Esophagus muscularis mucosa (tissue), 4 donors: ENCODE measurements around the gene SUGT1. TPM values are rescaled to one million over a fixed set of nuclear protein-coding genes. Genes with fewer than 3 reads are reported as not detected.

Experiments
- DNase-seq: peaks from one replicate; pipeline ENCODE4 v3.0.0-alpha.2; 2017; ENCODE audit errors: extremely low spot score
- H3K27ac ChIP-seq, 4 donors: fragments of 200-600 bp; sonication (generic); replicated peaks in 1 of 4; 1 replicate in 3 of 4; 2 replicates in 1 of 4; pipeline ENCODE4 v1.5.1; 2016 to 2019; ENCODE audit warnings: mild to moderate bottlenecking in 1 of 4
- H3K27me3 ChIP-seq, 4 donors: fragments of 200-600 bp; sonication (generic); one replicate each; pipeline versions ENCODE4 v1.5.1 to v1.6.0; 2016 to 2019
- H3K36me3 ChIP-seq, 4 donors: fragments of 200-600 bp; sonication (generic); one replicate each; pipeline ENCODE4 v1.5.1; 2016 to 2019
- H3K4me1 ChIP-seq, 4 donors: fragments of 200-600 bp; sonication (generic); one replicate each; pipeline ENCODE4 v1.5.1; 2016 to 2019
- H3K4me3 ChIP-seq, 4 donors: fragments of 200-600 bp; sonication (generic); 1 replicate in 2 of 4; 2 replicates in 2 of 4; pipeline ENCODE4 v1.5.1; 2016 to 2019; ENCODE audit warnings: mild to moderate bottlenecking in 4 of 4, moderate library complexity in 1 of 4
- H3K9me3 ChIP-seq, 4 donors: fragments of 200-600 bp; sonication (generic); 1 replicate in 3 of 4; 2 replicates in 1 of 4; pipeline ENCODE4 v1.5.1; 2016 to 2019
- EP300 ChIP-seq: sonication (generic); formaldehyde crosslinking; IDR thresholded peaks from one replicate; pipeline ENCODE4 v1.6.1; 2017; ENCODE audit warnings: antibody characterized with exemption
- POLR2A ChIP-seq: fragments of 450-650 bp; IDR thresholded peaks from one replicate; pipeline ENCODE4 v1.6.1; 2017; ENCODE audit warnings: antibody characterized with exemption, moderate library complexity, mild to moderate bottlenecking, low read depth
- POLR2AphosphoS5 ChIP-seq, 2 donors: sonication (generic); formaldehyde crosslinking; IDR thresholded peaks; one replicate each; pipeline ENCODE4 v1.6.1; 2017; ENCODE audit warnings: antibody characterized with exemption in 2 of 2
- WGBS: methylation state at CpG from one replicate; pipeline ENCODE4 v1.1.5; 2018; 5-methylcytosine and 5-hydroxymethylcytosine counted together
- intact Hi-C: fragments of 100-400 bp; cut with DNase I; formaldehyde crosslinking; loops from one replicate; pipeline ENCODE4 v1.15.1; 2023
- total RNA-seq, 4 donors: library from RNA; depleted of rRNA; stranded (reverse); fragments of >200 nt; gene quantifications; one replicate each; pipeline versions ENCODE4 v1.1.0 to v1.2.1, GENCODE V29; 2016
- TF ChIP-seq, protein P1 (sequence below), 3 experiments: fragments of 200-600 bp in 2 of 3; fragments of 450-650 bp in 1 of 3; sonication (generic) in 2 of 3; IDR thresholded peaks; one replicate each; pipeline ENCODE4 v1.5.1; 2017 to 2019; ENCODE audit warnings: antibody characterized with exemption in 3 of 3, mild to moderate bottlenecking in 2 of 3, moderate library complexity in 1 of 3

The SUGT1 gene
- total RNA-seq, 4 donors from 2014 or later: 28.3 to 41.7 (median 33.3) TPM

DNA sequence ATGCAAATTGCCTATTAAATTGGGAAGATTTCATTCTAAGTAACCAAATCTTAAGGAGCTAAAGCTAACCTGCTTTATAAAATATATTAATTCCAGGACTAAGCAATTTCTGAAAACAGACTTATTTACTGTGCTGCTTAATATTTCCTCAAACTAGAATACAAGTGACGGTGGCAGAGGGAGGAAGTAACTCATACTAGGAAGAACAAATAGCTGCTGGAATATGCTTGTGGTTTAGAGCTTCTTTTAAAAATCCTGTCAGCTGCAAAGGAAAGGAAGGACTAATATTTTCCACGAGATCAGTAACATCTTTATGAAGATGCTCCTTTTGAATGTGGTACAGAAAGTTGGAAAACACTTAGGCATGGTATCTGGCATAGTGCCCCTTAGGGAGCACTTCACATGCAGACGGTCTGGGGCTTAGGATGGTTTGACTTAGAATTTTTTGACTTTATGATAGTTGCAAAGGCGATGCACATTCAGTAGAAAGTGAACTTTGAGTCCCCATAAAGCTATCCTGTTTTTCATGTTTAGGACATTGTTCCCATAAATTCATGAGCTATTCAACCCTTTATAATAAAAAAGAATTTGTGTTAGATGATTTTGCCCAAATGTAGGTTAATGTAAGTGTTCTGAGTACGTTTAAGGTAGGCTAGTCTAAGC lies 13.8 kb upstream of the SUGT1 start:
- Histone ChIP-seq H3K4me1 (no peaks in the 10 kb centered on the region), H3K36me3 (peaks cover 16 to 59% (median 35%) of the 10 kb centered on the region in 4 donors), H3K4me3 (no peak overlapping the region), H3K27me3 (no peaks in the 10 kb centered on the region), H3K27ac (no peak overlapping the region), H3K9me3 (no peaks in the 10 kb centered on the region)
- TF ChIP-seq EP300 (no peak), POLR2AphosphoS5 (IDR thresholded peaks at IDR 0.05) (no peak), POLR2A (no peak)
- TF ChIP-seq, protein P1, sequence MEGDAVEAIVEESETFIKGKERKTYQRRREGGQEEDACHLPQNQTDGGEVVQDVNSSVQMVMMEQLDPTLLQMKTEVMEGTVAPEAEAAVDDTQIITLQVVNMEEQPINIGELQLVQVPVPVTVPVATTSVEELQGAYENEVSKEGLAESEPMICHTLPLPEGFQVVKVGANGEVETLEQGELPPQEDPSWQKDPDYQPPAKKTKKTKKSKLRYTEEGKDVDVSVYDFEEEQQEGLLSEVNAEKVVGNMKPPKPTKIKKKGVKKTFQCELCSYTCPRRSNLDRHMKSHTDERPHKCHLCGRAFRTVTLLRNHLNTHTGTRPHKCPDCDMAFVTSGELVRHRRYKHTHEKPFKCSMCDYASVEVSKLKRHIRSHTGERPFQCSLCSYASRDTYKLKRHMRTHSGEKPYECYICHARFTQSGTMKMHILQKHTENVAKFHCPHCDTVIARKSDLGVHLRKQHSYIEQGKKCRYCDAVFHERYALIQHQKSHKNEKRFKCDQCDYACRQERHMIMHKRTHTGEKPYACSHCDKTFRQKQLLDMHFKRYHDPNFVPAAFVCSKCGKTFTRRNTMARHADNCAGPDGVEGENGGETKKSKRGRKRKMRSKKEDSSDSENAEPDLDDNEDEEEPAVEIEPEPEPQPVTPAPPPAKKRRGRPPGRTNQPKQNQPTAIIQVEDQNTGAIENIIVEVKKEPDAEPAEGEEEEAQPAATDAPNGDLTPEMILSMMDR (IDR thresholded peaks at IDR 0.05): no peak
- intact Hi-C loops: no loop called here
- WGBS: 82% methylated on average over 5 of the region's 5 CpGs
- no peak for DNase-seq

DNA sequence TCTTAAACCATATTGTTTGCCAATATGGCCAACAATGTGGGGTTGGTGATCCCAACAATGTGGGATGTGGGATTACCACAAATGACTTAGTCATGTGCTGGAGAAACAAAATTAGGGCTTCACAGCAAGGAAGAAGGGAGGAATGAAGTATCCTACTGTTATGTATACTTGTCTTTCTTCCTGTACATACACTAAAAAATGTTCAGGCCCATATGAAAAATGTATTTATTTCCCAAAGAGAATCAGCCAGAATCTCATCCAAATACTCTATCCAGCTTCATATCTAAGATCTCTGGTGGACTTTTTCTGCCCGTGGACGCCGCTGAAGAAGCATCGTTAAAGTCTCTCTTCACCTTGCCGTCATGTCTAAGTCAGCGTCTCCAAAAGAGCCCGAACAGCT lies 10.5 kb upstream of the SUGT1 start, which contains the start of gene HNRNPA1L2:
Gene HNRNPA1L2, plus strand, starts transcription at position 301 of the 400 bp plus-strand sequence. Its CDS starts 62 bp downstream, at position 363.
- no peak for DNase-seq
- H3K27me3 ChIP-seq: no peaks in the 10 kb centered on the region
- H3K4me3 ChIP-seq: no peak within 1 kb of the TSS
- H3K9me3 ChIP-seq: no peaks in the 10 kb centered on the region
- H3K4me1 ChIP-seq: no peaks in the 10 kb centered on the region
- TF ChIP-seq POLR2AphosphoS5 (IDR thresholded peaks at IDR 0.05) (no peak), EP300 (no peak), POLR2A (no peak)
- TF ChIP-seq, protein P1 (IDR thresholded peaks at IDR 0.05): no peak
- no peak within 1 kb of the TSS for H3K27ac ChIP-seq
- intact Hi-C loops: no loop called here
- H3K36me3 ChIP-seq: peaks cover 15 to 60% (median 38%) of the 10 kb centered on the region in 4 donors
- 94% methylated on average over 7 of the region's 7 CpGs for WGBS

DNA sequence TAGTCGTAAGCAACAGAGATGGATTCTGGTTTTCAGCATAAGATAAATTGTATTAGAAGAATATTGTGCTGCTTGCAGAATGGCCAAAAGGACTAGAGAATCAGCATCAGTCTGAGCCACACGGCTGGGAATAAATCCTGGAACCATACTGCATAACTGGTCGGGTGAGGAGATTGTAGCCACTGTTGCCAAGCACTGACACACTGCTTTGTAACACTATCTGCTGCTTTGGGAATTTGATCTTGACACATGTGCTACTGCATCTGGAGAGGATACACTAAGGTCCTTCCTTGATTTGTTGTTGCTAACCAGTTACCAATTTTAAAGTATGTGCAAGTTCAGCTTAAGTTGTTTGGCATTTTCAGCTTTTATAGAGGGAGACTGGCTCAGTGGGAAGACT lies 8.5 kb upstream of the SUGT1 start:
- intact Hi-C loops: no loop called here
- H3K4me3 ChIP-seq: no peak overlapping the region
- H3K36me3 ChIP-seq: peaks cover 0 to 43% (median 24%) of the 10 kb centered on the region in 4 donors
- DNase-seq: no peak
- H3K27ac ChIP-seq: no peak overlapping the region
- TF ChIP-seq EP300: no peak
- no peak for TF ChIP-seq POLR2A
- TF ChIP-seq, protein P1 (IDR thresholded peaks at IDR 0.05): no peak
- TF ChIP-seq POLR2AphosphoS5 (IDR thresholded peaks at IDR 0.05): no peak
- no peaks in the 10 kb centered on the region for H3K27me3 ChIP-seq
- H3K4me1 ChIP-seq: no peaks in the 10 kb centered on the region
- H3K9me3 ChIP-seq: no peaks in the 10 kb centered on the region
- WGBS: 62% methylated on average over 3 of the region's 3 CpGs

DNA sequence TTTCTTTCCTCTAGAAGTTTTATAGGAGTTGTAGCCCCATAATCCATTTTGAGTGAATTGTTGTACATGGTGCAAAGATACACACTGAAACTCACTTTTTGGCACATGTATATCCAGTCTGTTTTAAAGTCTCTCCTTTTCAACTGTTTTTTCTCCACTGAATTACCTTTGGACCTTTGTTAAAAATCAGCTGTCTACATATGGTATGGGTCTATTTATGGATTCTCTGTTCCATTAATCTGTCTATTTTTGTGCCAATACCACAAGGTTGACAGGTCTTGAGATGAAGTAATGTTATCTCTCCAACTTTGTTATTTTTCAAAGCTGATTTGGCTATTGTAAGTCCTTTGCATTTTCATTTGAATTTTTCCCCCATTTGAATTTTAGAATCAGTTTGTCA lies 5.7 kb upstream of the SUGT1 start:
- H3K36me3 ChIP-seq: peaks cover 0 to 33% (median 18%) of the 10 kb centered on the region in 4 donors
- TF ChIP-seq, protein P1 (IDR thresholded peaks at IDR 0.05): no peak
- intact Hi-C loops: no loop called here

DNA sequence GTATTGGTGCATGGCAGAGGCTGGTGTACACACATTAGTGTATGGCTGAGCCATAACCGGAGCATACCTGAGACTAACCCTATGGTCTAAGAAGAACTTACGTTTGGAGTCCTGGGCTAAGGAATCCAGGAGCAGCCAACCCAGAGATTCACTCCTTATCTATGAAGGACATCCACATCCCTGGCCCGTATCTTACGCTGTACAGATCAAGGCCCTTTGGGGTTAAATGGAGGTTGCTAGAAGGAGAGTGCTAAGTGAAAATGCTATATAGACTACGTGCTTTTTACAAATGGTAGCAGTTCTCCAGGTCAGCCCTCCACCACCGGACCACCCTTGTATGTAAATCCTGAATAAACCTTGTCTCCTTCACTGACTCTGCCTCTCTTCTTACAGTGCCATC lies 1.9 kb upstream of the SUGT1 start:
- H3K9me3 ChIP-seq: no peaks in the 10 kb centered on the region
- peak overlapping the region in 2 of 4 donors; percentile 79 to 87 for H3K4me3 ChIP-seq
- intact Hi-C loops: loop anchor here (10.0 kb wide), 1 partner anchor 196 kb away; the partner anchor contains the start of genes CKAP2 and VPS36
- DNase-seq: no peak
- no peak for TF ChIP-seq POLR2AphosphoS5 (IDR thresholded peaks at IDR 0.05)
- TF ChIP-seq, protein P1 (IDR thresholded peaks at IDR 0.05): no peak
- no peak for TF ChIP-seq EP300
- TF ChIP-seq POLR2A: no peak
- WGBS: 80% methylated on average over 6 of the region's 6 CpGs
- no peaks in the 10 kb centered on the region for H3K27me3 ChIP-seq
- peaks cover 26 to 41% (median 39%) of the 10 kb centered on the region in 4 donors for H3K4me1 ChIP-seq
- H3K36me3 ChIP-seq: peaks cover 0 to 15% (median 5%) of the 10 kb centered on the region in 4 donors
- no peak overlapping the region for H3K27ac ChIP-seq

More for the DNA sequence above, 5.7 kb upstream of the SUGT1 start:
- no peak overlapping the region for H3K27ac ChIP-seq
- H3K27me3 ChIP-seq: no peaks in the 10 kb centered on the region
- H3K4me3 ChIP-seq: no peak overlapping the region
- DNase-seq: no peak
- no peaks in the 10 kb centered on the region for H3K9me3 ChIP-seq
- peaks cover 8 to 17% (median 14%) of the 10 kb centered on the region in 4 donors for H3K4me1 ChIP-seq
